ENCODE data around the gene APC.

DNA sequence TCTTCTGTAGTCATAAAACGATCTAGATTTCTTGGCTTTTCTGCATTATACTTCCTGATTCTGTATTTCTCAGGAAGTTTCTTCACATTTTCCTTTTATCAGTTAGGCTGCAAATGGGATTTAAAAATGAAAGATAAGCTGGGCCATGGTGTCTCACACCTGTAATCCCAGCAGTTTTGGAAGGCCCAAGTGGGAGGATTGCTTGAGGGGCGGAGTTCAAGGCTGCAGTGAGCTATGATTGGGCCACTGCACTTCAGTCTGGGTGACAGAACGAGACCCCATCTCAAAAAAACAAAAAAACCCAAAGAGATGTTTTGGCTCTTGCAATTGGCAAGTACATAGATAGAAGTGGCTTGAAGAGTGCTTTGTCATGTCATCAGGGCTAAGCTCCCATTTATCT, 26.2 kb upstream of the APC start:
- TF ChIP-seq, protein P1, sequence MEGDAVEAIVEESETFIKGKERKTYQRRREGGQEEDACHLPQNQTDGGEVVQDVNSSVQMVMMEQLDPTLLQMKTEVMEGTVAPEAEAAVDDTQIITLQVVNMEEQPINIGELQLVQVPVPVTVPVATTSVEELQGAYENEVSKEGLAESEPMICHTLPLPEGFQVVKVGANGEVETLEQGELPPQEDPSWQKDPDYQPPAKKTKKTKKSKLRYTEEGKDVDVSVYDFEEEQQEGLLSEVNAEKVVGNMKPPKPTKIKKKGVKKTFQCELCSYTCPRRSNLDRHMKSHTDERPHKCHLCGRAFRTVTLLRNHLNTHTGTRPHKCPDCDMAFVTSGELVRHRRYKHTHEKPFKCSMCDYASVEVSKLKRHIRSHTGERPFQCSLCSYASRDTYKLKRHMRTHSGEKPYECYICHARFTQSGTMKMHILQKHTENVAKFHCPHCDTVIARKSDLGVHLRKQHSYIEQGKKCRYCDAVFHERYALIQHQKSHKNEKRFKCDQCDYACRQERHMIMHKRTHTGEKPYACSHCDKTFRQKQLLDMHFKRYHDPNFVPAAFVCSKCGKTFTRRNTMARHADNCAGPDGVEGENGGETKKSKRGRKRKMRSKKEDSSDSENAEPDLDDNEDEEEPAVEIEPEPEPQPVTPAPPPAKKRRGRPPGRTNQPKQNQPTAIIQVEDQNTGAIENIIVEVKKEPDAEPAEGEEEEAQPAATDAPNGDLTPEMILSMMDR (IDR thresholded peaks at IDR 0.05) = no peak
- no peak for TF ChIP-seq POLR2A (IDR thresholded peaks at IDR 0.05)
